HEK293T (cell line): ENCODE measurements around the gene CFAP61.

Experiments
- CTCF ChIA-PET: fragments of 350-600 bp; formaldehyde crosslinking; extraction: SDS; loops from one replicate; lab custom pipeline; 2021; ENCODE audit warnings: antibody characterized with exemption, inconsistent platforms; lab: Yijun Ruan, JAX
- POLR2A ChIA-PET: fragments of 350-600 bp; formaldehyde crosslinking; extraction: SDS; loops from one replicate; lab custom pipeline; 2020; ENCODE audit warnings: antibody characterized with exemption, inconsistent platforms; lab: Yijun Ruan, JAX
- DNase-seq: peaks from one replicate; pipeline ENCODE4 v3.0.0; 2012; ENCODE audit warnings: mixed read lengths; ENCODE audit errors: extremely low spot score
- ARNT ChIP-seq: fragments of 450-650 bp; IDR thresholded peaks from 2 replicates; pipeline ENCODE4 v1.6.1; 2017; ENCODE audit warnings: mild to moderate bottlenecking
- BHLHE40 ChIP-seq: fragments of 450-650 bp; IDR thresholded peaks from 2 replicates; pipeline ENCODE4 v1.6.1; 2016; ENCODE audit warnings: mild to moderate bottlenecking, moderate library complexity, borderline replicate concordance
- CTBP1 ChIP-seq: fragments of 450-650 bp; IDR thresholded peaks from 2 replicates; pipeline ENCODE4 v1.6.1; 2016; ENCODE audit warnings: borderline replicate concordance
- ELF4 ChIP-seq: fragments of 450-650 bp; IDR thresholded peaks from 2 replicates; pipeline ENCODE4 v1.6.1; 2017; ENCODE audit warnings: antibody characterized with exemption
- FOXA1 ChIP-seq: fragments of 450-650 bp; IDR thresholded peaks from 2 replicates; pipeline ENCODE4 v1.6.1; 2016; ENCODE audit warnings: mild to moderate bottlenecking
- FOXK2 ChIP-seq: fragments of 450-650 bp; IDR thresholded peaks from 2 replicates; pipeline ENCODE4 v1.6.1; 2016; ENCODE audit warnings: mild to moderate bottlenecking
- FOXM1 ChIP-seq: fragments of 450-650 bp; IDR thresholded peaks from 2 replicates; pipeline ENCODE4 v1.6.1; 2017; ENCODE audit warnings: mild to moderate bottlenecking, borderline replicate concordance
- HDGF ChIP-seq: fragments of 450-650 bp; IDR thresholded peaks from 2 replicates; pipeline ENCODE4 v1.6.1; 2017; ENCODE audit warnings: antibody characterized with exemption, borderline replicate concordance
- L3MBTL2 ChIP-seq: fragments of 450-650 bp; conservative IDR thresholded peaks from 2 replicates; pipeline ENCODE4 v1.6.1; 2016; ENCODE audit warnings: mild to moderate bottlenecking
- LEF1 ChIP-seq: fragments of 450-650 bp; IDR thresholded peaks from 2 replicates; pipeline ENCODE4 v1.6.1; 2017; ENCODE audit warnings: mild to moderate bottlenecking, borderline replicate concordance
- NFRKB ChIP-seq: fragments of 450-650 bp; IDR thresholded peaks from 2 replicates; pipeline ENCODE4 v1.6.1; 2016; ENCODE audit warnings: mild to moderate bottlenecking, moderate library complexity
- PKNOX1 ChIP-seq: fragments of 450-650 bp; IDR thresholded peaks from 2 replicates; pipeline ENCODE4 v1.6.1; 2016
- SP1 ChIP-seq: fragments of 450-650 bp; IDR thresholded peaks from 2 replicates; pipeline ENCODE4 v1.6.1; 2017
- SUZ12 ChIP-seq: fragments of 450-650 bp; IDR thresholded peaks from 2 replicates; pipeline ENCODE4 v1.6.1; 2016; ENCODE audit warnings: mild to moderate bottlenecking
- TARDBP ChIP-seq: fragments of 450-650 bp; IDR thresholded peaks from 2 replicates; pipeline ENCODE4 v1.6.1; 2016
- ZNF384 ChIP-seq: fragments of 450-650 bp; IDR thresholded peaks from 2 replicates; pipeline ENCODE4 v1.6.1; 2016

CFAP61 gene

GRCh38 chr20:20018366-20018765, 34.0 kb upstream of the CFAP61 start:
- DNase-seq = no peak
- POLR2A ChIA-PET = interaction anchor here (1.0 to 2.5 kb wide), 3 partner anchors 9 to 34 kb away, joined by 3 to 9 read pairs (median 7); partner anchors contain the start of genes CFAP61 and CRNKL1
- CTCF ChIA-PET = no interaction called here
- no peak for TF ChIP-seq HDGF
- no peak for TF ChIP-seq TARDBP
- no peak for TF ChIP-seq ZNF384
- no peak for TF ChIP-seq ELF4
- no peak for TF ChIP-seq ARNT
- no peak for TF ChIP-seq CTBP1
- no peak for TF ChIP-seq PKNOX1
- TF ChIP-seq BHLHE40 = no peak
- TF ChIP-seq FOXK2 = no peak
- no peak for TF ChIP-seq NFRKB

- TF ChIP-seq L3MBTL2 (no peak), SUZ12 (no peak), LEF1 (no peak)
- no peak for DNase-seq
- ChIA-PET POLR2A (no interaction called here), CTCF (no interaction called here)
Observed at GRCh38 chr20:20019123-20019522, 33.2 kb upstream of the CFAP61 start.

GRCh38 chr20:20020908-20021307, 31.4 kb upstream of the CFAP61 start:
- POLR2A ChIA-PET = interaction anchor here (1.1 kb wide), 1 partner anchor 32 kb away, joined by 4 read pairs; the partner anchor contains the start of genes CFAP61 and CRNKL1
- TF ChIP-seq TARDBP (no peak), LEF1 (no peak), FOXK2 (no peak), CTBP1 (no peak), ZNF384 (no peak), ARNT (no peak), SP1 (no peak), PKNOX1 (no peak), FOXM1 (no peak), BHLHE40 (no peak)
- no peak for DNase-seq
- CTCF ChIA-PET = interaction anchor here (0.7 kb wide), 1 partner anchor 34 kb away, joined by 3 read pairs; no protein-coding TSS in a partner anchor

GRCh38 chr20:20021835-20022234, 30.5 kb upstream of the CFAP61 start:
- DNase-seq = no peak
- POLR2A ChIA-PET = no interaction called here

GRCh38 chr20:20022498-20022897, 29.8 kb upstream of the CFAP61 start:
- ChIA-PET CTCF (no interaction called here), POLR2A (no interaction called here)
- no peak for DNase-seq
- TF ChIP-seq ELF4 = no peak
- no peak for TF ChIP-seq CTBP1
- no peak for TF ChIP-seq ZNF384
- TF ChIP-seq HDGF = no peak
- no peak for TF ChIP-seq BHLHE40
- no peak for TF ChIP-seq FOXM1
- no peak for TF ChIP-seq LEF1
- no peak for TF ChIP-seq PKNOX1
- TF ChIP-seq FOXA1 = no peak
- TF ChIP-seq SUZ12 = no peak
- TF ChIP-seq FOXK2 = no peak
- TF ChIP-seq TARDBP = no peak
- no peak for TF ChIP-seq NFRKB
- TF ChIP-seq SP1 = no peak
- no peak for TF ChIP-seq L3MBTL2
- TF ChIP-seq ARNT = no peak

More at GRCh38 chr20:20021835-20022234, 30.5 kb upstream of the CFAP61 start:
- TF ChIP-seq FOXK2 = no peak
- no peak for TF ChIP-seq ZNF384
- no peak for TF ChIP-seq PKNOX1
- TF ChIP-seq ELF4 = no peak
- no peak for TF ChIP-seq SUZ12
- no peak for TF ChIP-seq HDGF
- TF ChIP-seq FOXA1 = no peak
- no peak for TF ChIP-seq FOXM1
- TF ChIP-seq SP1 = no peak
- TF ChIP-seq LEF1 = no peak
- TF ChIP-seq L3MBTL2 = no peak
- no peak for TF ChIP-seq NFRKB
- no peak for TF ChIP-seq ARNT
- TF ChIP-seq BHLHE40 = no peak
- no peak for TF ChIP-seq CTBP1
- TF ChIP-seq TARDBP = no peak
- CTCF ChIA-PET = no interaction called here

- POLR2A ChIA-PET = no interaction called here
- no peak for TF ChIP-seq BHLHE40
- TF ChIP-seq FOXM1 = no peak
- no peak for TF ChIP-seq TARDBP
- no peak for TF ChIP-seq SP1
- no peak for TF ChIP-seq PKNOX1
- TF ChIP-seq FOXA1 = no peak
- TF ChIP-seq CTBP1 = no peak
- no peak for TF ChIP-seq ZNF384
- no peak for TF ChIP-seq SUZ12
- TF ChIP-seq HDGF = no peak
- TF ChIP-seq L3MBTL2 = no peak
- TF ChIP-seq NFRKB = no peak
- TF ChIP-seq ELF4 = no peak
- no peak for TF ChIP-seq FOXK2
- DNase-seq = no peak
- CTCF ChIA-PET = no interaction called here
Observed at GRCh38 chr20:20023395-20023794, 28.9 kb upstream of the CFAP61 start.
